ENCODE results near the gene AVEN.

AVEN gene

GRCh38 chr15:33848011-33848410, 191.0 kb downstream of the AVEN start:
- H3K27ac ChIP-seq, result no peak overlapping the region
- TF ChIP-seq CTCF (conservative IDR thresholded peaks at IDR 0.05), result no peak

- H3K27ac ChIP-seq, result no peak overlapping the region
- no peak for TF ChIP-seq CTCF (conservative IDR thresholded peaks at IDR 0.05)
These were observed 192.1 kb downstream of the AVEN start for GRCh38 chr15:33846862-33847261.

- no peak for TF ChIP-seq CTCF (conservative IDR thresholded peaks at IDR 0.05)
- no peak overlapping the region for H3K27ac ChIP-seq
These were observed 192.9 kb downstream of the AVEN start for GRCh38 chr15:33846142-33846541.

- TF ChIP-seq CTCF (conservative IDR thresholded peaks at IDR 0.05), result no peak
These were observed 194.4 kb downstream of the AVEN start for GRCh38 chr15:33844597-33844996.

GRCh38 chr15:33844186-33844585, 194.8 kb downstream of the AVEN start:
- H3K27ac ChIP-seq, result no peak overlapping the region
- no peak for TF ChIP-seq CTCF (conservative IDR thresholded peaks at IDR 0.05)

More at GRCh38 chr15:33844597-33844996, 194.4 kb downstream of the AVEN start:
- no peak overlapping the region for H3K27ac ChIP-seq

- no peak for TF ChIP-seq CTCF (conservative IDR thresholded peaks at IDR 0.05)
- no peak overlapping the region for H3K27ac ChIP-seq
These were observed 198.4 kb downstream of the AVEN start for GRCh38 chr15:33840615-33841014.

- no peak overlapping the region for H3K27ac ChIP-seq
- TF ChIP-seq CTCF (conservative IDR thresholded peaks at IDR 0.05), result no peak
These were observed 199.5 kb downstream of the AVEN start for GRCh38 chr15:33839540-33839939.

GRCh38 chr15:33837294-33837693, 201.7 kb downstream of the AVEN start:
- TF ChIP-seq CTCF (conservative IDR thresholded peaks at IDR 0.05), result no peak

More at GRCh38 chr15:33837294-33837693, 201.7 kb downstream of the AVEN start:
- no peak overlapping the region for H3K27ac ChIP-seq
